AG09319 (cell line): ENCODE measurements around the gene DVL2.

Experiments
- DNase-seq: peaks from one replicate; pipeline ENCODE4 v3.0.0-alpha.2; 2010; ENCODE audit warnings: low read depth; ENCODE audit errors: extremely low read depth
- TF ChIP-seq, protein P1 (sequence below): IDR thresholded peaks from 2 replicates; pipeline ENCODE4 v1.5.1; 2011; ENCODE audit warnings: low read depth, mild to moderate bottlenecking, inconsistent platforms, low read length, moderate library complexity

Gene DVL2

DNA sequence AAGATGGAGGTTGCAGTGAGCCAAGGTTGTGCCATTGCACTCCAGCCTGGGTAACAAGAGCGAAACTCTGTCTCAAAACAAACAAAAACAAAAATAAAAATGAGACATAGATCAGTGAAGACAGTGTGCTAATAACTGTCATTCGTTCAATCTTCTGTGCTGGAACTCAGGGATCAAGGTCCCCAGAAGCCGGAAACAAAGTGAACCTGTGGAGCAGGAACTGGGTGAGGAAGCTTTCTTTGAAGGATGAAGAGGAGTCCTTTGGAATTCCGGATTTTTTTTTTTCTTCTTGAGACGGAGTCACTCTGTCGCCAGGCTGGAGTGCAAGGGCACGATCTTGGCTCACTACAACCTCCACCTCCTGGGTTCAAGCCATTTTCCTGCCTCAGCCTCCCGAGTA, 45.1 kb upstream of the DVL2 start:
- TF ChIP-seq, protein P1, sequence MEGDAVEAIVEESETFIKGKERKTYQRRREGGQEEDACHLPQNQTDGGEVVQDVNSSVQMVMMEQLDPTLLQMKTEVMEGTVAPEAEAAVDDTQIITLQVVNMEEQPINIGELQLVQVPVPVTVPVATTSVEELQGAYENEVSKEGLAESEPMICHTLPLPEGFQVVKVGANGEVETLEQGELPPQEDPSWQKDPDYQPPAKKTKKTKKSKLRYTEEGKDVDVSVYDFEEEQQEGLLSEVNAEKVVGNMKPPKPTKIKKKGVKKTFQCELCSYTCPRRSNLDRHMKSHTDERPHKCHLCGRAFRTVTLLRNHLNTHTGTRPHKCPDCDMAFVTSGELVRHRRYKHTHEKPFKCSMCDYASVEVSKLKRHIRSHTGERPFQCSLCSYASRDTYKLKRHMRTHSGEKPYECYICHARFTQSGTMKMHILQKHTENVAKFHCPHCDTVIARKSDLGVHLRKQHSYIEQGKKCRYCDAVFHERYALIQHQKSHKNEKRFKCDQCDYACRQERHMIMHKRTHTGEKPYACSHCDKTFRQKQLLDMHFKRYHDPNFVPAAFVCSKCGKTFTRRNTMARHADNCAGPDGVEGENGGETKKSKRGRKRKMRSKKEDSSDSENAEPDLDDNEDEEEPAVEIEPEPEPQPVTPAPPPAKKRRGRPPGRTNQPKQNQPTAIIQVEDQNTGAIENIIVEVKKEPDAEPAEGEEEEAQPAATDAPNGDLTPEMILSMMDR: no peak
- no peak for DNase-seq

DNA sequence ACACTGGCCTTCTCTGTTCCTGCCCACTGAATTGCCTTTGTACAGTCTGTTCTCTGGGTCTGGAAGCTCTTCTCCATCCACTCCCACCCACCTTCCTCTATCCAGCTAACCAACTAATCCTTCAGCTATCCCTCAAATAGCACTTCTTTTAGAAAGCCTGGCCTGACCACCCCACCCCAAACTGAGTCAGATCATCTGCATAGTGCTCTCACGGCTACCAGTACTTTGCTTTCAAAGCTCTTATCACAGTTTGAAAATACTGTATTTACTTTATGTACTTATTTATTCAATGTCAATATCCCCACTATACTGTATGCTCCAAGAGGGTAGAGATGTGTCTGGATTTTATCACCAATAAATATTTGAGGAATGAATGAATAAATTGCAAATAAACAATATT, 32.5 kb upstream of the DVL2 start:
- no peak for DNase-seq

DNA sequence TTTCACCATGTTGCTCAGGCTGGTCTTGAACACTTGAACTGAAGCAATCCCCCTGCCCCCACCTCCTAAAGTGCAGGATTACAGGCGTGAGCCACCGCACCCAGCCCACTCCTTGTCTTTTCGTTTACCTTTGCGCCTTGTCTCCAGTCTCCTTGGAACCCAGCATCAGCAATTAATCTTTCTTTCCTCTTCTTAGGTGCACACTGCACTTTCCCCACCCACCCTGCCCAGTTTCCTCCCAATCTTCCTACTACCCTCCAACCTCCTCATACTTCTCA, 29.4 kb upstream of the DVL2 start:
- no peak for DNase-seq
- TF ChIP-seq, protein P1: no peak

More for the DNA sequence above, 32.5 kb upstream of the DVL2 start:
- TF ChIP-seq, protein P1: no peak

DNA sequence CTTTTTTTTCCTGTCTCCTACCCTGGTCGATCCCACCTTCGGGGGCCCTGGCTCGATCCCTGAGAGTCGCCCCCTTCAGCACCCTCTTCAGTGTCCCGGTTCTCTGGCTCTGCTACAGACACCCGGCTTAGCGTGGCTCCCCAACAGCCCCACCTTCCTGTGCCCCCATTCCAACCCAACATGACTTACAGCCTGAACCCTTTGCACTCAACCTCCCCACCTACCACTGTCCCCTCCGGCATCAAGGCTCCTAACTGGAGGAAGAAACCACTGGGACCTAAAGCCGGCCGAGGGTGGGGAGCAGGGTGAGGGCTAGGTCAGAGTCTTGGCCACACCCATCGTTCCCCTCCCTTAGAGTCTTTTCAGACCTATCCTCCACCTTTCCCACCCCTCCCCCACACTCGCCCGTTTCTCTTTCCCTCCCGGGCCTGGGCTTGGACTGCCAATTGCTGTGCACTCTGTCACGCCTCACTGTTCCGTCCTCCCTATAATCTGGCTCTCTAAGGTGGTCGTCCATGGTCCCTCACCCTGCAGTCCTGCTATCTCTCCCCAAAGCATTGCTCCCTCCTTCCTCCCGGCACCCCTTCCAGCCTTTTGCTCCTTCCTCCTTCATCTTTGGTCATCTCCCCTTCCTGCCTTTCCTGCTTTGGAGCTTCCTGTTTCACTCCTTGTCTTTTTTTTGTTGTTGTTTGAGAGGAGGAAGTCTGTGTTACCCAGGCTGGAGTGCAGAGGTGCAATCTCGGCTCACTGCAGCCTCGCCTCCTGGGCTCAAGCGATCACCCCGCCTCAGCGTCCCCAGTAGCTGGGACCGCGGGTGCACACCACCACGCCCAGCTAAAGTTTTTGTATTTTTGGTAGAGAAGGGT, 28.9 kb upstream of the DVL2 start:
- DNase-seq: no peak

DNA sequence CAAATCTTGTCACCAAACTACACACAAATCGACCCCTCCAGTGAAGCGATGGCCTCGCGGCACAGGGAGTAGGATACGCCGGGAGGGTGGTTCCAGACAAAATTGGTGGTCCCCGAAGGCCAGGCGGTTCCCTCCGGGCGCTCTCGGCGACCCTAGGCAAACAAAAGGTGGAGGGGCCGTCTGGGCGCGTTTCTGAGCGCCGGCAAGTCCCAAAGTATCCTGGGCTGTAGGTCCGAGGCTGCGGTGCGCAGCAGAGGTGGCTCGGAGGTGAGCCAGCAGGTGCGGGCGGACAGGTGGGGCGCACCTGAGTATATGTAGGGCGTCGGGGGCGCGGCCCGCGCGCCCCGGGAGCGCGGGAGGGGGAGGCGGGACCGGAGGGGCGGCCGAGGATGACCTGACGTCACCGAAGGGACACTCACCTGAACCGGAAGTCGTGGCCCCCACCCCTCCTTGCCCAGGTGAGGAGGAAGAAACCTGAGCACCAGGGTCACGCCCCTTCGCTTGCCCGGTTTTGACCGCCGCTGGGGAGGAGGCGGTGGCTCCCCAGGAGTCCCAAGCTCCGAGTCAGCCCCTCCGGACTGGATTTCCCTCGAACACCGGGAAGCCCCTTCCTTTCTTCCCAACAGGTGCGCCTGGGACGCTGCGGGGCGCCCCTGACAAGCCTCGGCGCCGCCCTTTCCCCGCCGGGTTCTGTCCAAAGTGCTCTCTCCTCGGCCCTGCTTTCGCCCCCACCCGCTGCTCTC, 28.0 kb upstream of the DVL2 start, which contains the start of gene CLDN7:
CLDN7 (minus strand) TSS at position 287 of the 743 bp plus-strand sequence. CDS start 435 bp downstream, outside the sequence.
- no peak for DNase-seq
- TF ChIP-seq, protein P1: no peak

More for the DNA sequence above, 28.9 kb upstream of the DVL2 start:
- TF ChIP-seq, protein P1: no peak

DNA sequence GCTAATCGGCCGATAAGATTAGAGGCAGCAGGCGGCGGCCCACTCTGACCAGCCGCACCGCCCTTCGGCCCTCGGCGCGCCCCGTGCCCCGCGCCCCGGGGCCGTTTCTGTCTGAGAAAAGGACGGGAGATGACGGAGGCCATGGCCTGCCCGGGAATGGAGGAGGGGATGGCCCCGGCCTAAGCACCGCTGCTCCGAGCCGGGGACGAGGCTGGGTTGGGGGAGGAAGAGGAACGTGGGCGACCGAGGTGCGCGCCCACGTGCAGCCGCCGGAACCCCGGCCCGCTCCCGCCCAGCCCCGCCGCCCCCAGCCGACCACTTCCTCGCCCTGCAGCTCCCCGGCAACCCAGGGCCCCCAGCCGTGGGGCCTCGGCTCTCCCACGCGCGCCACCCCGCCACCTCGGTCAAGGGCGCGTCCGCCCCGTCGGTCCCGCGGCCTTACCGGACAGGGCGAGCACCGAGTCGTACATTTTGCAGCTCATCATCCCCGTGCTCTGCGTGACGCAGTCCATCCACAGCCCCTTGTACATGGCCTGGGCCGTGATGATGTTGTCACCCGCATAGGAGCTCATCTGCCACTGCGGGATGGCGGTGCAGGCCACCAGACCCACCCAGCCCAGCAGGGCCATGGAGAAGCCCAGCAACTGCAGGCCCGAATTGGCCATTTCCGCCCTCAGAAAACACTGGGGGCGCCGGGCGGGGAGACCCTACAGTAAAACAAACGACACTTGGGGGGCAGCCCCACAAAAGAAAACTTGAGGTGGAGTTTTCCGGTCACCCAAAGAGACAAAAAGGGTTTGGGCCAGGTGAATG, 27.3 kb upstream of the DVL2 start:
- DNase-seq: no peak
- TF ChIP-seq, protein P1: no peak
